ENCODE data around the gene RFPL1. TPM values are rescaled to one million over a fixed set of nuclear protein-coding genes. Genes with fewer than 3 reads are reported as not detected.
A peak's percentile ranks its signal among the peaks of the same experiment; 100 is the strongest.
"Not testable (repeated sequence)": the region's sequence is repeated elsewhere in the genome, so short reads cannot be mapped to it uniquely, and the experiment has no call there.

Gene RFPL1
- total RNA-seq (ENCODE audit: low replicate concordance) = not detected in 2 replicates
- long read RNA-seq = 0 reads

- not testable (repeated sequence) for DNase-seq (ENCODE audit: extremely low spot score, unreplicated experiment); H3K27me3 Mint-ChIP-seq; H3K27ac Mint-ChIP-seq; H3K9me3 Mint-ChIP-seq; H3K4me3 Mint-ChIP-seq; H3K36me3 Mint-ChIP-seq
- H3K4me1 Mint-ChIP-seq (ENCODE audit: unreplicated experiment) = peaks cover 17% of the 10 kb centered on the region
These were observed at the start of gene RFPL1 for GRCh38 chr22:29438283-29438682. Gene RFPL1 (plus strand): TSS chr22:29438583.

GRCh38 chr22:29388759-29389090, 49.7 kb upstream of the RFPL1 start:
- Mint-ChIP-seq H3K36me3 (no peaks in the 10 kb centered on the region), H3K27me3 (no peaks in the 10 kb centered on the region), H3K9me3 (no peaks in the 10 kb centered on the region), H3K4me1 (ENCODE audit: unreplicated experiment) (peaks cover 23% of the 10 kb centered on the region), H3K27ac (peak overlapping the region; percentile 78), H3K4me3 (peak overlapping the region; percentile 90)
- no peak for DNase-seq (ENCODE audit: extremely low spot score, unreplicated experiment)
- TF ChIP-seq CTCF (conservative IDR thresholded peaks at IDR 0.05) = no peak

GRCh38 chr22:29390270-29390669, 48.1 kb upstream of the RFPL1 start:
- Mint-ChIP-seq H3K36me3 (no peaks in the 10 kb centered on the region), H3K4me1 (ENCODE audit: unreplicated experiment) (peaks cover 30% of the 10 kb centered on the region), H3K4me3 (no peak overlapping the region), H3K27ac (no peak overlapping the region), H3K27me3 (no peaks in the 10 kb centered on the region), H3K9me3 (no peaks in the 10 kb centered on the region)
- DNase-seq (ENCODE audit: extremely low spot score, unreplicated experiment) = no peak
- no peak for TF ChIP-seq CTCF (conservative IDR thresholded peaks at IDR 0.05)

- Mint-ChIP-seq H3K9me3 (no peaks in the 10 kb centered on the region), H3K27ac (no peak overlapping the region), H3K36me3 (no peaks in the 10 kb centered on the region), H3K4me1 (ENCODE audit: unreplicated experiment) (peaks cover 21% of the 10 kb centered on the region), H3K4me3 (no peak overlapping the region), H3K27me3 (no peaks in the 10 kb centered on the region)
- peak; percentile 62 for DNase-seq (ENCODE audit: extremely low spot score, unreplicated experiment)
- TF ChIP-seq CTCF (conservative IDR thresholded peaks at IDR 0.05) = no peak
These were observed 46.8 kb upstream of the RFPL1 start for GRCh38 chr22:29391546-29391945.

- no peaks in the 10 kb centered on the region for H3K36me3 Mint-ChIP-seq
- H3K4me3 Mint-ChIP-seq = no peak overlapping the region
- H3K4me1 Mint-ChIP-seq (ENCODE audit: unreplicated experiment) = peaks cover 10% of the 10 kb centered on the region
- peak; percentile 40 for DNase-seq (ENCODE audit: extremely low spot score, unreplicated experiment)
- H3K27me3 Mint-ChIP-seq = no peaks in the 10 kb centered on the region
- H3K9me3 Mint-ChIP-seq = no peaks in the 10 kb centered on the region
- H3K27ac Mint-ChIP-seq = peak overlapping the region; percentile 42
- TF ChIP-seq CTCF (conservative IDR thresholded peaks at IDR 0.05) = no peak
These were observed 45.3 kb upstream of the RFPL1 start for GRCh38 chr22:29393019-29393608.

GRCh38 chr22:29394931-29395581, 43.3 kb upstream of the RFPL1 start:
- Mint-ChIP-seq H3K36me3 (no peaks in the 10 kb centered on the region), H3K4me1 (ENCODE audit: unreplicated experiment) (peaks cover 7% of the 10 kb centered on the region), H3K27ac (peak overlapping the region; percentile 60), H3K27me3 (no peaks in the 10 kb centered on the region), H3K4me3 (peak overlapping the region; percentile 42), H3K9me3 (no peaks in the 10 kb centered on the region)
- TF ChIP-seq CTCF (conservative IDR thresholded peaks at IDR 0.05) = peak; percentile 88
- DNase-seq (ENCODE audit: extremely low spot score, unreplicated experiment) = peak; percentile 75
